Right forelimb (tissue), 1 donor: ENCODE measurements around the gene MAJIN.

ENCODE experiments used
- DNase-seq: peaks from one replicate; pipeline ENCODE4 v3.0.0-alpha.2; 2018

MAJIN gene

GRCh38 chr11:64888729-64889511 lies 83.0 kb downstream of the MAJIN start:
- no peak for DNase-seq

- DNase-seq = no peak
Observed at GRCh38 chr11:64888406-64888728, 83.5 kb downstream of the MAJIN start.
